UCSD-AML1 (cell line): ENCODE data around the gene DRC7.
A peak's percentile ranks its signal among the peaks of the same experiment; 100 is the strongest.

Source experiments
- DNase-seq: peaks from one replicate; lab custom pipeline; 2025; ENCODE audit not compliant: unreplicated experiment; lab: John Stamatoyannopoulos, UW

DRC7 gene

DNA sequence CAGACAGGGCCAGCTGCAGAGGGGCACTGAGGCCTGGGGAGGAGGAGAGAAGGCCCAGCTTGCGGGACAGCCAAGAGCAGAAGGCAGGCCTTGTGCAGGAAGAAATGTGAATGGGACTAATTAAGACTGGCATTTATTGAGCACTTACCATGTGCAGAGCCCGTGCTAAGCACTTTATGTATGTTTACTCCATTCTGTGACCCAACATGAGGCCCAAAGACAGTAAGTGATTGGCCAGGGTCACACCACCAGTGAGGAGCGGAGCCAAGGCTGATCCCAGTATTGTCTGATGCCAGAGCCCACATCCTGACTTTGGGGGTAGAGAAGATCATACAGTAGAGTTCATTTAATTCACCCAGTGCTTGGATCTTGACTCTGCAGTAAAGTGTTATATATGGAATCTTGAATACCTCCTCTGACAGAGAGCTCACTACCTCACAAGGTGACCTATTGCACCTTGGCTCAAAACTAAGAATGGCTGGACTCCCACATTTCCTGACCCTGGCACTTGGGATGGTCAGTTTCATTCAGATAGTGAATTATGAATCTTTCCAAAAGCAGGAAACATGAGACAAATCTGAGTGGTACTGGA lies 54.6 kb downstream of the DRC7 start:
- no peak for DNase-seq

DNA sequence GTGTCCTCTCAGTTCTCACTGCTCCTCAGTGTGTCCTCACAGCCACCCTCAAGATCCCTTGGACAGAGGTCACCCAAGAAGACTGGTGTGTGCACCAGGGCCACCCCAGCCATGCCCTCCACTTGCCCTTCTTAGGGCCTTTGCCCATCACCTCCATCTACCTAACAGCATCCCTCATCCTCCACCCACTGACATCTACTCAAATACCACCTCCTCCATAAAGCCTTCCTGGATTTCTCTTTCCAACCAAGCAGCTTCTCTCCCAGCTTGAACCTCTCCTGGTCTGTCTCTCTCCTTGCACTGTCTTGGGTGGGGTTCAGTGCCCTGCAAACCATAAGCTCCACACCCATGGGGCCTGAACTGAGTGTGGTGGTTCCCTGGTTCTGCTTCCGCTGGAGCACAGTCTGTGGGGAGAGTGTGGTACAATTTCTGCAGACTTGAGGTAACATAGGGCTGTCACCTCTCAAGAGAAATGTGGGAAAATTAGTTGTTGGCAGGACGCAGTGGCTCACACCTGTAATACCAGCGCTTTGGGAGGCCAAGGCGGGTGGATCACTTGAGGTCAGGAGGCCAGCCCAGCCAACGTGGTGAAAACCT lies 55.3 kb downstream of the DRC7 start:
- no peak for DNase-seq

DNA sequence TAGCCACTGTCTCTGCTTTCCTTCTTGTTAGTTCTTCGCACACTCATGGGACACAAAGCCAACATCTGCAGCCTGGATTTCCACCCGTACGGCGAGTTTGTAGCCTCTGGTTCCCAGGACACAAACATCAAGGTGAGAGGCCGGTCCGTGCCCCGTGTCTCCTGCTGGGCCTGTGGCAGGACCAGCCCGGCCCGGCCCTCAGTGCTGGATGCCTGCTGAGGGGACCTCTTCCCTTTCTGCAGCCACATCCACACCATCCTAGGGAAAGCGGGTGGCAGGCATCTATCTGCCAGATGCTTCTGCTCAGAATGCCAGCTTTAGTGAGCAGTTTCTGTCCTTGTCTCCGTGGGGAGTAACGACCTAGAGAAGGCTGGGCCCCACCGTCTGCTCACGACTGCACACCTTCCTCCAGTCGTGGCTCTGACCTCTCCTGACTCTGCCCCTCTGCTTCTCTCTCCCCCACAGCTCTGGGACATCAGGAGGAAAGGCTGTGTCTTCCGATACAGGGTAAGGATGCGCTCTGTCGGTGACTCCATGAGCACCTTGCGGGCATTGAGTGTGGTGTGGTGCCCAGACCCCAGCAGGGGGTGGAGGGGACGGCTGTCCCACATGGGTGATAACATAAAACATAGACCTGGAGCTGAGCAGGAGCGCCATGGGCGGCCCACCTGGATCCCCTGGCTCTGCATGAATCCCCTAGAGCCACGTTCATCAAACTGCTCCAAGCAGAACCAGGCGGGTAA lies 56.4 kb downstream of the DRC7 start:
- DNase-seq = no peak

DNA sequence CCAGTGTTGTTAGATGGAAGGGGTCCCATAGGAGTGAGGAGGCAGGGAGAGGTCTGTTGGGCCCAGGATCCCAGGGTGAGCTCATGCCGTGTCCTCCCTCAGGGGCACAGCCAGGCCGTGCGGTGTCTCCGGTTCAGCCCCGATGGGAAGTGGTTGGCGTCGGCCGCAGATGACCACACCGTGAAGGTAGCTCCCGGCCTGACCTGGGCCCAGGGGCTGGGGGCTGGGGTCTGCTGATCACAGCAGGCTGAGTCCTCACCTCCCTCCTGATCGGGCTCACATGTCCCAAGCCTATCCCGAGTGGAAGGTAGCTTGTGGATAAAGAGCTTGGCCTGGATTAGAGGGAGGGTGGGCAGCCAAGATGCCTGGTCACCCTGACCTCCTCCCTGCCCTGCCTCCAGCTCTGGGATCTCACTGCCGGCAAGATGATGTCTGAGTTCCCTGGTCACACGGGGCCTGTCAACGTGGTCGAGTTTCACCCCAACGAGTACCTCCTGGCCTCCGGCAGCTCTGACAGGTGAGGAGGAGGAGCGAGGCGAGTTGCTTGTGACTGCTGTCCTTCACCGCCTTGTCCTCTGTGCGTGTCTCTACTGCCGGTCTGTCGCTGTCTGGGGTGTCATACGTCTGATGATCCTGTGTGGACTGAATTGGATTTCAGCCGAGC lies 57.1 kb downstream of the DRC7 start:
- DNase-seq = no peak

DNA sequence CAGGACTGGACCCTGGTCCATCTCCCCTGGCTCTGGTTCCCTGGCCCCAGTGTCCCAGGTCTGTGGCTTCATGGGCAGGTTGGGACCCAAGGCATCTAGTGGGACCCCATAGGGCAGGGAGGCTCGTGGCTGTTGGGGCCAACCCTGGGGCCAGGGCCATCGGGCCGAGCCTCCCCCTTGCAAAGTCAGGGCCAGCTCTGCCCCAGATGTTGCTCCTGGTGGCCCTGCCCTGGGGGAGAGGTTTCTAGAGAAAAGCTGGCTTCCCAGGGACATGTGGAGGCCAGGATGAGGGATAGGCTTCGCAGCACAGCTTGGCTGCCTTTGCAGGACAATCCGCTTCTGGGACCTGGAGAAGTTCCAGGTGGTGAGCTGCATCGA lies 57.6 kb downstream of the DRC7 start:
- no peak for DNase-seq

DNA sequence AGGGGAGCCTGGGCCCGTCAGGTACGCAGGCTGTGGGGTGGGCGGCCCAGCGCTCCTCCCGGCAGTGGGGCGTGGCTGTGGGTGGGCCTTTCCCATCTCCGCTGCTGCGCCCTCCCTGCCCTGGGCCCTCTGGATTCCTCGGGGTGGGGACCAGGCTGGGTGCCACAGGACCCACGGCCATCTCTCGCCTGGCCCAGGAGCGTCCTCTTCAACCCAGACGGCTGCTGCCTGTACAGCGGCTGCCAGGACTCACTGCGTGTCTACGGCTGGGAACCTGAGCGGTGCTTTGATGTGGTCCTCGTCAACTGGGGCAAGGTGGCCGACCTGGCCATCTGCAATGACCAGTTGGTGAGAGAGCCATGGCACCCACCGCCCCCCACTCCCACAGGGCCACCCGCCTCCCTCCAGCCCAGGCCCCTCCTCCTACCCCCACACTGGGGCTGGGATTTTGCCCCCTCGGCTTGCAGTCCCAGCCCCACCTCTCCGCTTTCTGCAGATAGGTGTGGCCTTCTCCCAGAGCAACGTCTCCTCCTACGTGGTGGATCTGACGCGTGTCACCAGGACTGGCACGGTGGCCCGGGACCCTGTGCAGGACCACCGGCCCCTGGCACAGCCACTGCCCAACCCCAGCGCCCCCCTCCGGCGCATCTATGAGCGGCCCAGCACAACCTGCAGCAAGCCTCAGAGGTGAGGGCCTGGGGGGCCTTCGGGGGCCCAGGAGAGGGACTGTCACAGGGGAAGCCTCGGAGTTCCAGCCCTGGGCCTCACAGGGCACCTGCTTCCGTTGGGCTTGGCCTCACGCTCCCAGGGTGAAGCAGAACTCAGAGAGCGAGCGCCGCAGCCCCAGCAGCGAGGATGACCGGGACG lies 58.2 kb downstream of the DRC7 start:
- DNase-seq = no peak

DNA sequence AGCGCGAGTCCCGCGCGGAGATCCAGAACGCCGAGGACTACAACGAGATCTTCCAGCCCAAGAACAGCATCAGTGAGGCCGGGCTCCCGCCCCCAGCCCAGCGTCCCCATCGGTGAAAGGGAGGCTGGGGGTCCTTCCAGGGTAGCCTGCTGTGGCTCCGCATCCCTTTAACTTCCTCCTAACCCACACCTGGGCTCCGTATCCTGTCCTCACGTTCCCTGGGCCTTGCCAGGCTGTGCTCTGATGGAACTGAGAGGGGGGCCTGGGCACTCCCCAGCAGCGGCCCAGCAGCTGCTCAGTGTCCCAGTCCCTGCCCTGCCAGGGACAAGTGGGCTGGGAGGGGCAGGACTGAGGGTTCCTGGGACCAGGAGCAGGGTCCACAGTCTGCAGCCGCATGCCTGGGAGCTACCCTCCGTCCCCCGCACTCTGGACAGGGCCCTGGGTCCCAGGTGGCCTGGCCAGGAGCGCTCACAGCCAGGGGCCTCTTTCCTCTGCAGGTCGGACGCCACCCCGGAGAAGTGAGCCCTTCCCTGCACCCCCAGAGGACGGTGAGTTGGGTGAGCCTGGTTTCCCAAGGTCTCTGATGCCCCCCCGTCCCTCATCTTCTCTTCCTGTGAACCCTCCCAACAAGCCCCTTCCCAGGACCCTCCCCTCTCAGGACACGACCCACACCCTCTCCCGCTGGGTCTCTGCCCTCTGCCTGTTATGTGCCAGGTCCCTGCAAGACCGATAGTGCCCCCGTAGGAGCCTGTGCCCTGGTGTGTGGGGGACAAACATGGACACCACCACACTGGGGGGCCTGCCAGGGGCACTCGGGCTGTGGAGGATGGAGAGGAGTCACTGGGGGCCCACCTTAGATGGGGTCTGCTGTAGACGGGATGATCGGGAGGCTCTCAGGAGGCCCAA lies 59.1 kb downstream of the DRC7 start:
- DNase-seq = no peak

DNA sequence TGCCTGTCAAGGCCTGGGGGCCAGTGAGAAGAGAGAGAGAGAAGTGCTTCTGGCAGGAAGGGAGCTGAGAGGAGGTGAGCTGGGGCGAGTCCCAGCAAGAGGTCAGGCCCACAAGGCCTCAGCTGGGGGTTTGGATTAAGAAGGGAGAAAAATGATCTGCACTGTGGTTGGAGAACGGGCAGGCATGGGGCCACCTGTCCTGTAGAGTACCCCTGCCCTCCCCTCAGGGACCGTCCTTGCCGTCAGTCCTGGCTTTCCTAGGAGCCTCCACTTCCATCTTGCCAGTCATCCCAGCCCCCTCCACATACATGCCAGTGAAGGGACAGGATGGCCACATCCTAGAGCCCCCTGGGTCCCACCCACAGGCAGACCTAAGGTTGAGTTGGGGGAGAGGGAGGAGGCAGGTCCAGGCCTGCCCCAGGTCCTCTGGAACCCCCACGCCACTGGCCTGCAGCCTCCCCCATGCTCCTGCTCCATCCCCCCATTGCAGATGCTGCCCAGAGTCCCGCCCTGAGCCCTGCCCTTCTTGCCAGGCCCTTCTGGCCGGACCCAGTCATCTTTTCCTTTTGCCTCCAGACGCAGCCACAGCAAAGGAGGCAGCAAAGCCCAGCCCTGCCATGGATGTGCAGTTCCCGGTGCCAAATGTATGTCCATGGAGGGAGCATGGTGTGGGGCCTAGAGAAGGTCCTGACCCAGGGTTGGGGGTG lies 59.9 kb downstream of the DRC7 start:
- no peak for DNase-seq

DNA sequence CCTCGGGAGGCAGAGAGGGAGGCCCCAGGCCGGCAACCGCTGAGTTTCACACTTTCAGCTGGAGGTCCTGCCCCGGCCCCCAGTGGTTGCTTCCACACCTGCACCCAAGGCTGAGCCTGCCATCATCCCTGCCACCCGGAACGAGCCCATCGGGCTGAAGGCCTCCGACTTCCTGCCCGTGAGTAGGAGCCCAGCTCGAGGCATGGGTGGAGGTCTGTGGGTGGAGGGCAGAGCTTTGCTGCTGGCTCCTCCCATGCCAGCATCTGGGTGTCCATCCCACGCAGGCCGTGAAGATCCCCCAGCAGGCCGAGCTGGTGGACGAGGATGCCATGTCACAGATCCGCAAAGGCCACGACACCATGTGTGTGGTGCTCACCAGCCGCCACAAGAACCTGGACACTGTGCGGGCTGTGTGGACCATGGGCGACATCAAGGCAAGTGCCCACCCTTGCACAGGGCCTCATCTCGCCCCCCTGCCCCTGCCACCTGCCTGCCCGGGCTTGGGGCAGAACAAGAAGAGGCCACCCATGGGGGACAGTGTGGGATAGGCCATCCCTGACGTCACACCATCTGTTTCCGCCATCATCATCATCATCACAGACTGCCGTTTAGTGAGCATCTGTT lies 60.6 kb downstream of the DRC7 start:
- DNase-seq = no peak

DNA sequence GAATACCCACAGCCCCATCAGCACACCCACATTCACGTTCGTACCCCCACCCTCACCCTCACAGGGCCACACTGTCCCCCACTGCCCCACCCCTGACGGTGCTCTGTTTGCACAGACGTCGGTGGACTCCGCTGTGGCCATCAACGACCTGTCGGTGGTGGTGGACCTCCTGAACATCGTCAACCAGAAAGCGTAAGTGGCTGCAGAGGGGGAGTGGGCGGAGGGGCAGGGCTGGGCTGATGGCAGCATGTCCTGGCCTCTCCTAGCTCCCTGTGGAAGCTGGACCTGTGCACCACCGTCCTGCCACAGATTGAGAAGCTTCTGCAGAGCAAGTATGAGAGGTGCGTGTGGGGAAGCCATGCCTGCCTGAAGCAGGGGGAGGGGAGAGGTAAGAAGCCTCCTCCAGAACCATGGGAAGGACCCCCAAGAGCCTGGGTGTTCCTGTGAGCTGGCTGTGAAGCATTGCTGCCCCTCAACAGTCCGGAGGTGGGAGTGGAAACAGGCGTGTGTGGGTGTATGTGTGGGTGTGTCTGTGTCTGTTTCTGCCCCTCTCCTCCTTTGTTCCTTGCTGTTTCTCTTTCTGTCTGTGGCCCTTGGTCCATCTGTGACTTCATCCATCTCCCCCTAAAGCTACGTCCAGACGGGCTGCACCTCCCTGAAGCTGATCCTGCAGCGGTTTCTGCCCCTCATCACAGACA lies 61.3 kb downstream of the DRC7 start:
- DNase-seq = no peak

DNA sequence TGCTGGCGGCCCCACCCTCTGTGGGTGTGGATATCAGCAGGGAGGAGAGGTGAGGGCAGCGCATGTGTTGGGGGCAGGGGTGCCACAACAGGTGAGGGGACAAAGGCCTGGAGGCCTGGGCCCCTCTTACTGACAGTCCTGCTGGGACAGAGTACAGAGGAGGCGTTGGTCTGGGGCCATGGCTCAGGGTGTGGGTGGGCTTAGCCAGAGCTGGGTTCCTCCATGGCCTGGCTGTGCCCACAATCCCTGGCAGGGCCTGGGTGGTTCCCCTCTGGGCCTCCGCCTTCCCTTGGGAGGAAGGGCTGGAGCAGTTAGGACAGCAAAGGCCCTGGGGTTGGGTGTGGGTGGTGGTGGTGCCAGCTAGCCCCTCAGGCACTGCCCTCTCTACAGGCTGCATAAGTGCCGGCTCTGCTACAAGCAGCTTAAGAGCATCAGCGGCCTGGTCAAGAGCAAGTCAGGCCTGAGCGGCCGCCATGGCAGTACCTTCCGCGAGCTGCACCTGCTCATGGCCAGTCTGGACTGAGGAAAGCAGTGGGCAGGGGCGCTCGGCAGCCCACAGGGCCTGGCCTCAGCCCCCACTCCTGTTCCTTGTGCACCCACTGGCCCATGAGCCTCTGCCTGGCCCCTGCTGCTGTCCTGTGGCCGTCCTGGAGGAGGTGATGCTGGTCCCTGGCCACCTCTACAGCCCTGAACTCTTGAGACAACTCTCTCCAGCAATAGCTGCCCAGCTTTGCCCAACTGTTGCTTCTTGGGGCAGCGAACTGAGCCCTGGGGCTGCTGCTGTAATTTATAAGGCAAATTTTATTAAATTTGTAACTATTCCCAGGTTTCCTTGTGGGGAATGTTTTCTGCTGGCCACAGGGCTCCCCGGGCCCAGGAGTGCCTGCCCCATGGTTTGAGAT lies 62.1 kb downstream of the DRC7 start:
- no peak for DNase-seq

DNA sequence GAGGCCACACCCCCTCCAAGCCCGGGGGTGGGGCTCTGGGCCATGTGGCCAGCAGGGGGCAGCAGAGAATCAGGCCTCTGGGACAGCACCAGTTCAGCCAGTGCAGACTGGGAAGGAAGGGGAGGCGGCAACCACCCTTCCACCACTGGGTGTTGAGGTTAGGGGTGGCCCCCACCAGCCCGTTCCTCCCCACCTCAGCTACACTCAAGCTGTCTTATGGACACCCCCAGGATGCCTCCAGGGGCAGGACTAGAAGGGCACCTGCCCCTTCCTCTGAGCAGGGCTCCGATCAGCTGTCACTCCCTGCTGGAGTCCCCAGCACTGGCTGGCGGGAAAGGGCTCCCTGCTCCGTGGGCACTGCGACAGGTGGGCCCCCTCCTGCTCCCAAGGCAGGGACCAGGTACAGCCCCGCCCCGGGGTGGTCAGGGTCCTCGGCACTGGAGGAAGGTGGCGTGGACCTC lies 62.8 kb downstream of the DRC7 start:
- peak; percentile 87 for DNase-seq

DNA sequence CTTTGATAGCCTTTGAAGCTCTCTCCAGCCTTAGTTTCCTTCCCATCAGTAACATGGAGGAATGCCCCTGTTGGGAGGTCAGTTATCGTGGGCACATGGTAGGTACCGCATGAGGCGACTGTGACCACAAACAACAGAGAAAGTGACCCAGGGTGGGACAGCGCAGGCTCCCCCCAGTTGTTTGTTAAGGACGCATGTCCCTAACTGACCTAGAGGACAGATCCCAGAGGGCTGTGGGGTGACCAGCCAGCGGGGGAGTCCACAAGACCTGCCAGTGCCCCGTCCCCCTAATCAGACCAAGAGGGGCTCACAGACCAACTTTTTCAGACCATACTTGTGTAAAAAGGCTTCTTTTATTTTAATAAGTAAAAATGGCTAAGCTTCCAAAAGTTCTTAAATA lies 63.3 kb downstream of the DRC7 start:
- DNase-seq = no peak

DNA sequence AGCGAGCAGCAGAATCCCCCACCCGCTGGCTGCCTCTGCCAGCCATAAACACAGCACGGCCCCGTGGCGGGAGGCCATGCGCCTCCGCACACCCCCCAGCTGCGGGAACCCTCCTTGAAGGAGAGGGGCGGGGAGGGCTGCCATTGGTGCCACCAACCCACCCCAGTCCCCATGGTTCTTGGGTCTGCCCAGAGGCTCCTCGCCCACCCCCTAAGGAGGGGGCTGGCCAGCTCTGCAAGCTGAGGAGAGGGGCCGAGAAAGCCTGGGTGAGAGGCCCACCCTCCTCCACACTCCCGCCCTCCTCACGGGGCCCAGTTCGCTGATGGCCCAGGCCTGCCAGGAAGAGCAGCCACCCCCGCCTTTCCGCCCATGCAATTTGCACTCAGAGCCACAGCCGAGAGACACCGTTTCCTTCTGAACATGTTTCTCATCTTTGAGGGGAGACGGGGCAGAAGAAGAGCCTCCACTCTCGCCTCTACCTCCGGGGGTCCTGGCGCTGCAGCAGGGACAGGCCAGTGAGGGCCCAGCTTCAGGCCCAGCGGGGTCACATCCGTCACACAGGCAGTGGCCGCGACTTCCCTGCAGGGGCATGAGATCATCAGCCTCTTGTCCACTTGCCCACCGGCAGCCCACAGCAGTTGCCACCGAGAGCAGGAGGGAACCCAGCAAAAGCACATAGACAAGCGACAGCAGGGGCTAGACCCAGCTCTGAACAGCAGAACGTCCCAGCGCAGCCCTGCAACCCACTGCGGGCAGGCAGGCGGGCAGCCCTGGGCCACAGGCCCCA lies 63.9 kb downstream of the DRC7 start:
- no peak for DNase-seq

DNA sequence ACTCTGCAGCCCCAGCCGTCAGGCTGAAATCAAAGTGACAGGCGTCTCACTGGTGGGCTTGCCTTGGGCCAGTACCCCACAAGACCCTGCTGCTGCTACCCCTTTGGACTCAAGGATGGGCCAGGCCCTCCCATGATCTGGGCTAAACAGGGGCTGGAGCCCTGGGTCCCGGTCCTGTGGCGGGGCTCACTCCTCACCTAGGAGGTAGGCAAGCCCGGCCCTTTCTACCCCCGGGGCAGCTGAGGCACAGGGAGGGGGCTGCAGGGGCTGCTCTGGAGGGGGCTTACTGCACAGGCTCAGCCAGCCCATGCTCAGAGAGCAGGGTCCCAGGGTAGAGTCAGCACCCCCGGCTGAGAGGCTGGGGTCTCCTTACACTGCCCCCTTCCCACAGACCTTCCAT lies 64.5 kb downstream of the DRC7 start:
- no peak for DNase-seq

DNA sequence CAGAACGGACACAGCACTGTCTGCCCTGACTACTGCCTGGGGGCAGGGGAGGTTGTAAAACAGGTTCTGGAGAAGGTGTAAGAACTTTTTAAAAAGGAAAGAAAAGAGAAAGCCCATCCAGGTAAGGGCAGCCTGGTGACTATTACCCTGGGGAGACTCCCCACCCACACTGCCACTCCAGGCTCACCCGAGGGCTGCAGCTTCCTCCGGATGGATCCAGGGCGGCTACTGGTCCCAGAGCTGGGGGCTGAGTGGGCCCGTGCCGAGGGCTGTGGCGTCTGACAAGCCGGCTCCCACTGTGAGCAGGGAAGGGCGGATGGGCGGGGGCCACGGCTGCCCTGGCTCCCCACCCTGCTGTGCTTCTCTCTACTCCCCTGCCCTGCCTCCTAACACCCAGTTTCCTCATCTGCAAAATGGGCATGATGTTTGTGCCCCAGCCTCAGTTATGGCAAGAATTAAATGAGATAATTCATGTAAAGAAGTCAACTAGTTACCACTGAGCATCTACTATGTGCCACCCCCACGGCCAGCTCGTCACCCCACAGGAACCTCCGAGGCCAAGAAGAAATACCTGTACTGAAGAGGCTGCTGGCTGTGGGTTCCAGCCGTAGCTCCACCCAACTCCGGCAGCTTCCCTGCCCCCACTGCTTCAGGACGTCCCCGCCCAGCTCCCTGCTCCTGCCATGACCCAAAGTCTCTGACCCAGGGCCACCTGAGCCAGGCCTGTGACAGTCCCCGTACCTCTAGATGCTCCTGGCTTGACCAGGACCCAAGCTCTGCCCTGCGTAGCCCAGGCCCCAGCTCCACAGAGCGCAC lies 65.1 kb downstream of the DRC7 start:
- DNase-seq = no peak
